HUDEP-2 (cell line): Measurements from ENCODE around the gene PSMA5.
A peak's percentile ranks its signal among the peaks of the same experiment; 100 is the strongest.

ENCODE experiments used
- DNase-seq, 76 experiments: peaks; one replicate each; lab custom pipeline; 2025; ENCODE audit not compliant: unreplicated experiment in 76 of 76; lab: John Stamatoyannopoulos, UW

The PSMA5 gene

DNA sequence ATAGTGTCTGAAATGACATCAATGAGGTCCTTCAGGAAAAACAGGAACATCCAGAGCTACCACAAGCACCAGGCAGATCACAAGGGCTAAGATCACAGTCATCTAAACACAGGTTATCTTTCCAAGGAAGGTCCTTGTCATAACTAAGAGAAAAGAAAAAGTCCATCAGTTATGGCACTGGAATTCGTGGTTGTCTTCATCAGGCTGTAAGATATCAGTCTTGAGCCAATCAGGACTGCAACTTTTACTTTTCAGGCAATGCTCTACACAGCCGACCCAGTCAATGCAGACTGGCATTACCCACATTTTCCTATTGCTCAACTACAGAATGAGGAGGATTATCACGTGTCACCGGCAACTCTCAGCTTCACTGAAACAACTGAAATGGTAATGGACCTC is 54.9 kb downstream of the PSMA5 start:
- DNase-seq = no peak

DNA sequence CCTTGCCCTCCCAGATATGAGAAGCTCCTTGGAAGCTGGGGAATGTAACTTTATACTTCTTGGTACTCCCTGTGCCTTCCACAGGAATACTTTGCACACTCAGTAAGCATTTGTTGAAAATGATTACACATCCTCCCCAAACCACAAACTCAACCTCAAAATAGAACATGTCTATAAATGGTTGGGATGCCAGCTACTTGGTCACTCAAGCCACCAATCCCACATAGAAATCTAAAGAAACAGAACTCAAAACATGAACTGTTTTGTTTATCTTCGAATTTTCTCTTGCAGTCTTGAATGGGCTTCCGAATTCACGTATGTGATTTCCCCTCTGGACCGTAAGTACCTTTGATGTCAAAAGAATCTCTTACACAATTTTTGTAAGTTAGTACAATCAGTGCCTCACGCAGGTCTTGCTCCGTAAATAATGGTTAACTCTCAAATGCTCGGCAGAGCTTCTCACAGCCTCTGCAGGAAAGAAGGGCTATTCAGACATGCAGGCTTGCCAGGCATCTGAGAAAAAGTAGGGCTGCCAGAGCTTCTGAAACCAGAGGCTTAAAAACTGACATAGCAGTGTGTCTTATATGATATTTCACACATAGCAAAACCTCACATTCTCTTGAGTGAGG is 55.4 kb downstream of the PSMA5 start:
- DNase-seq = no peak

DNA sequence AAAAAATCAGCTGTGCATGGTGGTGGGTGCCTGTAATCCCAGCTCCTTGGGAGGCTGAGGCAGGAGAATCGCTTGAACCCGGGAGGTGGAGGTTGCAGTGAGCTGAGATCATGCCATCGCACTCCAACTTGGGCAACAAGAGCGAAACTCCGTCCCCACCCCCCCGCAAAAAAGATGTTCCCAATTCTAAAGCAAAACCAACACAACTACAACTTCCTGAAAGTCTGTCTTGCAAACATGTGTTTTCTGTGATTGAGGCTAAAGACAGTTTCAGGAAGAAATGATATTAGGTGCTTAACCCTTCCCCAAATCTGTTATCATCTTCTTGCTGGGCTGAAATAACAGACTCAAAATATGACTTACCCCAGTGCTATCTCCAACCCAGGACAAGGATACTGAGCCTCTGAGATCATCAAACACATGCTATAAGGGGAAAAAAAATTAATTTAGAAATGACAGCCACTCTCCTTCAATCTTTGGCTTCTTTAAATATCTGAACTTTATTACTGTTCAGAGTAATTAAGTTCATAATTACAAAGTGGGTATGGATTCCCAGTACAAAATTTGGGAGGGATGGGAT is 57.0 kb downstream of the PSMA5 start:
- DNase-seq = no peak

DNA sequence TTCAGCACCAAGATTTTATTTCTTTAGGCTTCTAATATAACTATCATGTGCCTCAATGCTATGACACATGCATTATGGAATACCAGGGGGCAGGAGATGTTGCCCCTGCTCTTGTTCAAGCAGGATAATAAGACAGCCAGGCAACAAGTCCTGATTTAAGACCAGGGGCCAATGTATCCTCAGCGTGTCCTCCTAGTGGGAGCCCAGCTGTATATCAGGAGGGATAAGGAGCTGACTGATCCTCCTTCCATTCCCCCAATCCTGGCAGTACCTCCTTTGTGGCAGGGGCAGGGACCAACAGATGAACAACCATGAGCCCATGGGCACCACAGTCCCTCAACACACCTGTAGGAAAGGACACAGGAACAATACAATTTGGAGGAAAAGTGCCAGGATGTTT is 57.8 kb downstream of the PSMA5 start:
- DNase-seq = no peak

DNA sequence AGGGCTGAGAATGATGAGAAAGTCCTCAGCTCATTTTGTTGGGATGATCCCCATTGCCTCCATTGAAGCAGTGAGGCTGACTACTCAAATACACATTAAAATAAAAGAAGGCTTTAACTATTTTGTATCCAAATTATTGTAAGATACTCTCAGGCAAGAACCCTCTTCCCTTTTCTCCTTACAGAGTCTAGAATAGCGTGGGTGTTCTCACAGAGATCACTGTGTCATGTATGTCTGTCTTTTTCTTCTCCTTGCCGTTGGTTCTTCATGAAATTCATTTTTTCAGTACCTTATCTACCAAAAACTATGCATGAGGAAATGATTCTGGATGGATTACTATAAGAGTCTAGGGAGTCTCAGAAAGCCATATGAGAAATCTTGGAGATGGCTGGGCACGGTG is 58.6 kb downstream of the PSMA5 start:
- no peak for DNase-seq

DNA sequence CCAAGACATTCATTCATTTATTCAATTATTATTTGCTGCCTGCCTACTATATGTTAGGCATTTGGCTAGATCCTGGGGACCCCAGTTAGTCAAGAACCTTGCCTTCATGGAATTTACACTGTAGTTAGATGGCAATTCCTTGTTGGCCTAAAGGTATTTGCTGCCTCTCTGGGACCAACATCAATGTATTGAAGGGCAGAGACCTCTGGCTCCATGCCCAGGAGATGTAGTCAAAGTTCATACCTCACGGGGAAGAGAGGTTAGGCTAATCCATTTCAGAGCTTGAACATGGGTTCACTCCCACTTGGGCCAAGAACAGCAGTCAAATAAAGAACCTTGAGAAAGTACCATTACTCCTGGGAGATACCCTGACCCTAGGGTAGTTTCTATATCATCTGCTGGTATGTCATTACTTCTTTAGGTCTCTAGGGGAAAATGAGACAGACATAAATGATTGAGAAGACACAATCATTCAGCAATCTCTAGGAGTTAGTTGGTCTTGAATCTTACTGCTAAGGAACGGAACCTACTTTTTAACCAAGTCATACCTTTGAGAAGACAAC is 60.5 kb downstream of the PSMA5 start:
- DNase-seq = peak in 2 of 76 experiments; percentile 6 to 16

DNA sequence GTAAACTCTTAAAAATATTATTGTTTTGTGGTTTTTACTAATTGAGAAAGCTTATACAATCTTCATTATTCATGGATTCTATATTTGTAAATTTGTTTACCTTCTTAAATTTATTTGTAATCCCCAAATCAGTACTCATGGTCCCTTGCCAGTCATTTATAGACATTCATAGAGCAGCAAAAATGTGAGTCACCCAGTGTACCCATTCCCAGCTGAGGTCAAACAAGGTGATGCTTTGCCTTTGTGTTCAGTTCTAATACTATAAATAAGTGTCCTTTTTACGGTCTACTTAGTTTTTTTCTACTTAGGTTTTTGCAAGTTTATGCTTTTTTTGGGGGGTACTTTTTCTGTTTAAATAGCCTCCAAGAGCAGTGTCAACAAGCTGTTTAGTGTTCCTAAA is 64.6 kb downstream of the PSMA5 start:
- DNase-seq = no peak

DNA sequence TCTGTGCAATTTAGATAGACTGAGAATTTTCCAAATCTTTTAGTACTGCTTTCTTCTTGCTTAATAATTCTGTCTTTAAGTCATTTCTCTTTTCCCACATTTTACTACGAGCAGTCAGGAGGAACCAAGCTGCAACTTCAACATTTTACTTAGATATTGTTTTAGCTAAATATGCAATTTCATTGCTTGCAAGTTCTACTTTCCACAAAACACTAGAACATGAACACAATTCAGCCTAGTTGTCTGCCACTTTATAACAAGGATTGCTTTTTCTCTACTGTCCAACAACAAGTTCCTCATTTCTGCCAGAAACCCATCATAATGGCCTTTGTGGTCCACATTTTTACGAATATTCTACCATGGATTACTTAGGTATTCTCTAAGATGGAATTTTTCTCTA is 65.2 kb downstream of the PSMA5 start:
- DNase-seq = no peak

DNA sequence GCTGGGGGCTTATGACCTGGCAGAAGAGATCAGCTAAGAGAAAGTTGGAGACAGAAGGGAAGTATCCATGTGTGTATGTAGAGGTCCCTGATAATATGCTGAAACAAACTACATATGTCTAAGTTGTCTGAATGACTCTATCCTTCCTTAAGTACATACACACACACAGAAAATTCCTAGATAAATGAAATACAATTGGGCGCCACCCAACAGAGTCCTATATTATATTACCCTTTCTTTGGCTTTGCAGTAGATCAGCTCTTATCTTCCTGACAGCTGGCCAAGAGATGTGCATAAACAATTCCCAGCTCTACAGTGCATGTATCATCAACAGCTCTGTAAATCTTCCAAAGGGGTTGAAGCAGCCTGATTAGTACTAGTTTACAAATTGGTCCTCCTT is 68.6 kb downstream of the PSMA5 start:
- DNase-seq = no peak

DNA sequence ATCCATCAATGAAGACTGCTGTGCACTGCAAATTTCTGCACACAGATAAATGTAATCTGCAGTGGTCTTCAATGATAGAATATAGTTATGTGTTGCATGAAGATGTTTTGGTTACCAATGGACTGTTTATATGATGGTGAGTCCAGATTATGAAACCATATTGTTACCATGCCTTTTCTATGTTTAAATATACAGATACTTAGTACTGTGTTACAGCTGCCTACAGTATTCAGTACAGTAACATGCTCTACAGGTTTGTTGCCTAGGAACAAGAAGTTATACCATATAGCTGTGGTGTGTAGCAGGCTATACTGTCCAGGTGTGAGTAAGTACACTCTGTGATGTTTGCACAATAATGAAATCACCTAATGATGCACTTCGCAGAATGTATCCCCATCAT is 69.3 kb downstream of the PSMA5 start:
- no peak for DNase-seq

DNA sequence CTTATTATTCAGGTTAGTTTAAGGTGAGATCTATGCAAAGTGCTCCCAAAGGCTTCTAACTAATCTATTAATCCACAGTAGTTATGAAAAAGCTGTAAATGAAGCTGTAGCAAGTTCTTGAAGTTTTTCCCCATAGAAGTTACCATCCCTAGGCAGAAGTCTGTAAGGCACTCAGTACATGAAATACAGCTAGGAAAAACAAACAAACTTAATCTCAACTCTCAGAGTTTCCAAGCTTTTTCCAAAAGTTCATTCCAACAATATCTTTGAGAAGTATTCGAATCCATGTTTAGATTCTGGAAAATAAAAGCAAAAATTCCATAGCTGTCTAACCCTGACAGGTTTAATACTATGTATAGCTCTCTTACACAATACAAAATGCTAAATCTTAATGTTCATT is 69.7 kb downstream of the PSMA5 start:
- DNase-seq = no peak

DNA sequence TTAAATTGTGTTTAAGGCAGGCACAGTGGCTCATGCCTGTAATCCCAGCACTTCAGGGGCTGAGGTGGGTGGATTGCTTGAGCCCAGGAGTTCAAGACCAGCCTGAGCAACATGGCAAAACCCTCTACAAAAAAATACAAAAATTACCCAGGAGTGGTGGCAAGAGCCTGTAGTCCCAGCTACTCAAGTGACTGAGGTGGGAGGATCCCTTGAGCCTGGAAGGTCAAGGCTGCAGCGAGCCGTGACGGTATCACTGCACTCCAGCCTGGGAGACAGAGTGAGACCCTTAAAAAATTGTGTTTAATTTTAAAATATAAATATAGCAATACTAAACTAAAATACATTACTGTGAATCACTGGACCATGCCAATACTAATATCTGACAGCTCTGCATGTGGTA is 71.3 kb downstream of the PSMA5 start:
- DNase-seq = no peak

DNA sequence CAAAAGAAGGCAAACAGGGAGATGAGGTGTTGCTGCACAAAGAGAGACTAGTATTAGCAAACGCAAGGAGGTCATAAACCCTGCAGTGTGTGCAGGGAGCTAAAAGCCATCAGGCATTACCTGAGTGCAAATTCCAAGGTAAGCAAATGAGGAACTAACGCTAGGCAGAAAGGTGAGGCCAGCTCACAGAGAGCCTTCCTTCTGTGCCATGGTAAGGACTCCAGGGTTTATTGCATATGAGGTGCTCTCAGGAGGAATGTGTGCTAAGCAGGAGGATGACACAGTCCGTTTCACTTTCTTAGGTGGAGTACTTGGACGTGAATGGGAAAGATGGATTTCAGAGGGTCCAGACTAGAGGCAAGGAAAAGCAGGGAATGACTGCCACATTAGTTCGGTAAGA is 74.8 kb downstream of the PSMA5 start:
- no peak for DNase-seq

DNA sequence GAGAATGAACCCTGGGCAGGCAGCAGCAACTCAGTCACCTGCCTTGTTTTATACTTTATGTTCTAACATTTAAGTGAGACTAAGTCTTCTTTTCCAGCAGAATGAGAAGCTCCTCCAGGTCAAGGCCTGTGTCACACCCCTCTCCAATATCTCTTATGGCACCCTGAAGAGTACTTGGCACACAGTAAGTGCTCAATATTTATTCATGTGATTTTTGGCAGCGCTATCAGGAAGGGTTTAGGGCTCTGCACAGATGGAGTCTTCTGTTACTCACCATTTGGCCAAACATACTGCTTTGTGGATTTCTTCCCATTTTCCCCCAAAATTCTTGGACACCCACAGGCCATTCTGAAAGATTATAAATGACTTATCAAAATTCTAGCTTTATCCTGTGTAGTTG is 75.6 kb downstream of the PSMA5 start:
- DNase-seq = no peak

DNA sequence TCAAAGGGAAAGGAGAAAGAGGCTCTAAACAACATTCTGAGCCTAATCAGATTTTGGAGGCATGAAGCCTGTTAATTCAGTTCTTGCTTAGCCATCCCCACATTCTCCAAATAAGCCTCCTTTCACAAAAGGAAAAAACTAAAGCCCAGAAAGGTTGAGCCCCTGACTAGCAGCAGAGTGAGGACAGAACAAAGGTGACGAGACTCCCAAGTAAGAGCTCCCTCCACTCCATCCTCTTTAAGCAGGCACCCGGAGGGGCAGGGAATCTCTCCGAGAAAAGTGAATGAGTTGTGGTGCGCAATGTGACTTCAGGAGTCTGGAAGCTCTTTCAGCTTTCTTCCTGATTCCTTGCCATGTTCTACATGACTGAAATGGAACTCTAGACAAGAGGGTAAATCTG is 76.1 kb downstream of the PSMA5 start:
- no peak for DNase-seq
